ENCODE results near the gene TRAP1.

DNA sequence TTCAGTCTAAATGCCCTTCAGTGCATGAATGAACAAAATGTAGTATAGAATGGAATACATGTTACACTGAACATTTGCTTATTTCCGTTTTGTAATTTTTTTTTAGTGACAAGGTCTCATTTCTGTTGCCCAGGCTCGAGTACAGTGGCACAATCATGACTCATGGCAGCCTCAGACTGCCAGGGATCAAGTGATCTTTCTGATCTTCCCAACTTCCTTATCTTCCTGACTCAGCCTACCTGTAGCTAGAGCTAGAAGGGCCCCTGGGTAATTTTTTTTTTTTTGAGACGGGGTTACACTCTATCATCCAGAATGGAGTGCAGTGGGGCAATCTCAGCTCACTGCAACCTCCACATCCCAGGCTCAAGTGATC is 98.6 kb downstream of the TRAP1 start:
- TF ChIP-seq, protein P1, sequence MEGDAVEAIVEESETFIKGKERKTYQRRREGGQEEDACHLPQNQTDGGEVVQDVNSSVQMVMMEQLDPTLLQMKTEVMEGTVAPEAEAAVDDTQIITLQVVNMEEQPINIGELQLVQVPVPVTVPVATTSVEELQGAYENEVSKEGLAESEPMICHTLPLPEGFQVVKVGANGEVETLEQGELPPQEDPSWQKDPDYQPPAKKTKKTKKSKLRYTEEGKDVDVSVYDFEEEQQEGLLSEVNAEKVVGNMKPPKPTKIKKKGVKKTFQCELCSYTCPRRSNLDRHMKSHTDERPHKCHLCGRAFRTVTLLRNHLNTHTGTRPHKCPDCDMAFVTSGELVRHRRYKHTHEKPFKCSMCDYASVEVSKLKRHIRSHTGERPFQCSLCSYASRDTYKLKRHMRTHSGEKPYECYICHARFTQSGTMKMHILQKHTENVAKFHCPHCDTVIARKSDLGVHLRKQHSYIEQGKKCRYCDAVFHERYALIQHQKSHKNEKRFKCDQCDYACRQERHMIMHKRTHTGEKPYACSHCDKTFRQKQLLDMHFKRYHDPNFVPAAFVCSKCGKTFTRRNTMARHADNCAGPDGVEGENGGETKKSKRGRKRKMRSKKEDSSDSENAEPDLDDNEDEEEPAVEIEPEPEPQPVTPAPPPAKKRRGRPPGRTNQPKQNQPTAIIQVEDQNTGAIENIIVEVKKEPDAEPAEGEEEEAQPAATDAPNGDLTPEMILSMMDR (IDR thresholded peaks at IDR 0.05) = no peak
- TF ChIP-seq POLR2A (IDR thresholded peaks at IDR 0.05) = no peak
